ENCODE data around the gene C19orf85. TPM values are rescaled to one million over a fixed set of nuclear protein-coding genes. Genes with fewer than 3 reads are reported as not detected.

The C19orf85 gene
- total and polyA plus RNA-seq, 10 of the 15 experiments (the other 5 are each of a cell fraction or from before 2014, with no cell fraction given), result not detected

- TF ChIP-seq WRNIP1 (IDR thresholded peaks at IDR 0.05; ENCODE audit: borderline replicate concordance, low read depth, low read length), result no peak
- TF ChIP-seq ELK1 (IDR thresholded peaks at IDR 0.05; ENCODE audit: low read depth, low read length), result peak; percentile 73; the same call in 1 of the 2 replicates
- peak; percentile 71; the same call in 1 of the 2 replicates for TF ChIP-seq SIN3A (IDR thresholded peaks at IDR 0.05; ENCODE audit: low read depth, low read length)
- TF ChIP-seq ATF3 (IDR thresholded peaks at IDR 0.05; ENCODE audit: borderline replicate concordance, extremely low read depth, low read depth, low read length), result no peak
- TF ChIP-seq CTCF (IDR thresholded peaks at IDR 0.05 in 2 of 3, conservative IDR thresholded peaks at IDR 0.05 in 1 of 3; ENCODE audit: control insufficient read depth in 2 of 3, extremely low read depth in 1 of 3, insufficient read depth in 1 of 3, low read depth in 3 of 3, low read length in 3 of 3), result no peak
- TF ChIP-seq BHLHE40 (IDR thresholded peaks at IDR 0.05; ENCODE audit: borderline replicate concordance in 1 of 2, low read depth in 2 of 2, low read length in 1 of 2), result 0 out of 4 replicates have a peak, but pooled peaks of 1 of the 2 experiments have one; percentile 14
- TF ChIP-seq EZH2 (IDR thresholded peaks at IDR 0.05; ENCODE audit: borderline replicate concordance, control insufficient read depth, low read depth, low read length), result no peak
- TF ChIP-seq SPI1 (IDR thresholded peaks at IDR 0.05; ENCODE audit: borderline replicate concordance, insufficient read depth, low read depth, low read length), result peak; percentile 23; the same call in 1 of the 2 replicates
- TF ChIP-seq TAF1 (IDR thresholded peaks at IDR 0.05; ENCODE audit: borderline replicate concordance, low read depth, low read length), result peak; percentile 35; the same call in 1 of the 2 replicates
- TF ChIP-seq EP300 (IDR thresholded peaks at IDR 0.05; ENCODE audit: borderline replicate concordance in 1 of 2, control insufficient read depth in 1 of 2, low read depth in 2 of 2, low read length in 2 of 2), result no peak
- peak; percentile 95 for TF ChIP-seq CREM (IDR thresholded peaks at IDR 0.05; ENCODE audit: low read depth)
- no peak for TF ChIP-seq ZBTB11 (CRISPR knock-in tag; IDR thresholded peaks at IDR 0.05)
- TF ChIP-seq MEF2B (IDR thresholded peaks at IDR 0.05; ENCODE audit: partially characterized antibody, poor library complexity, severe bottlenecking), result peak; percentile 41
- TF ChIP-seq KAT2A (conservative IDR thresholded peaks at IDR 0.05; ENCODE audit: control insufficient read depth, low read depth, low read length), result no peak
- no peak for TF ChIP-seq CEBPZ (IDR thresholded peaks at IDR 0.05; ENCODE audit: low read depth, low read length)
- TF ChIP-seq SMAD5 (IDR thresholded peaks at IDR 0.05; ENCODE audit: low read depth), result no peak
These were observed 20.3 kb upstream of the C19orf85 start, which contains the start of gene NAT14 (continued) for GRCh38 chr19:55484593-55485438.

All from GM12878 (cell line).